ENCODE results near the gene DNAH14. TPM values are rescaled to one million over a fixed set of nuclear protein-coding genes. Genes with fewer than 3 reads are reported as not detected.
"Not testable (repeated sequence)": the region's sequence is repeated elsewhere in the genome, so short reads cannot be mapped to it uniquely, and the experiment has no call there.

DNAH14 gene
- total and polyA plus RNA-seq, 2 experiments from 2014 or later = 13.5 to 40.8 TPM

- H3K9me3 ChIP-seq (ENCODE audit: low read depth) = no peaks in the 10 kb centered on the region
- no peaks in the 10 kb centered on the region for H3K4me1 ChIP-seq (ENCODE audit: low read depth)
- H3K27me3 ChIP-seq = no peaks in the 10 kb centered on the region
- H3K27ac ChIP-seq = no peak overlapping the region
- H3K4me3 ChIP-seq = no peak overlapping the region
- no peak for DNase-seq (ENCODE audit: low read depth in 1 of 2, low spot score in 1 of 2)
- H3K36me3 ChIP-seq = no peaks in the 10 kb centered on the region
- TF ChIP-seq CTCF (IDR thresholded peaks at IDR 0.05; ENCODE audit: low read depth, low read length) = no peak
These were observed 4.1 kb downstream of the DNAH14 start for GRCh38 chr1:224933584-224933983.

- Histone ChIP-seq H3K27ac (no peak overlapping the region), H3K9me3 (ENCODE audit: low read depth) (no peaks in the 10 kb centered on the region), H3K27me3 (no peaks in the 10 kb centered on the region), H3K36me3 (no peaks in the 10 kb centered on the region), H3K4me1 (ENCODE audit: low read depth) (no peaks in the 10 kb centered on the region), H3K4me3 (no peak overlapping the region)
- no peak for DNase-seq (ENCODE audit: low read depth in 1 of 2, low spot score in 1 of 2)
- TF ChIP-seq CTCF (IDR thresholded peaks at IDR 0.05; ENCODE audit: low read depth, low read length) = no peak
These were observed 9.2 kb downstream of the DNAH14 start for GRCh38 chr1:224938652-224939051.

- no peak for DNase-seq (ENCODE audit: low read depth in 1 of 2, low spot score in 1 of 2)
- TF ChIP-seq CTCF (IDR thresholded peaks at IDR 0.05; ENCODE audit: low read depth, low read length) = no peak
- no peak overlapping the region for H3K4me3 ChIP-seq
- H3K27ac ChIP-seq = no peak overlapping the region
- H3K36me3 ChIP-seq = no peaks in the 10 kb centered on the region
- no peaks in the 10 kb centered on the region for H3K27me3 ChIP-seq
- no peaks in the 10 kb centered on the region for H3K4me1 ChIP-seq (ENCODE audit: low read depth)
- H3K9me3 ChIP-seq (ENCODE audit: low read depth) = no peaks in the 10 kb centered on the region
These were observed 10.5 kb downstream of the DNAH14 start for GRCh38 chr1:224939844-224940425.

- DNase-seq (ENCODE audit: low read depth in 1 of 2, low spot score in 1 of 2); H3K27me3 ChIP-seq; H3K9me3 ChIP-seq (ENCODE audit: low read depth); H3K36me3 ChIP-seq; H3K27ac ChIP-seq; H3K4me3 ChIP-seq; H3K4me1 ChIP-seq (ENCODE audit: low read depth): not testable (repeated sequence)
These were observed 11.3 kb downstream of the DNAH14 start for GRCh38 chr1:224940735-224941134.

- not testable (repeated sequence) for DNase-seq (ENCODE audit: low read depth in 1 of 2, low spot score in 1 of 2); H3K36me3 ChIP-seq; H3K9me3 ChIP-seq (ENCODE audit: low read depth); H3K4me1 ChIP-seq (ENCODE audit: low read depth); H3K27me3 ChIP-seq; H3K4me3 ChIP-seq; H3K27ac ChIP-seq
These were observed 16.3 kb downstream of the DNAH14 start for GRCh38 chr1:224945651-224946348.

- DNase-seq (ENCODE audit: low read depth in 1 of 2, low spot score in 1 of 2); H3K4me3 ChIP-seq; H3K27ac ChIP-seq; H3K36me3 ChIP-seq; H3K27me3 ChIP-seq; H3K9me3 ChIP-seq (ENCODE audit: low read depth); H3K4me1 ChIP-seq (ENCODE audit: low read depth): not testable (repeated sequence)
These were observed 16.8 kb downstream of the DNAH14 start for GRCh38 chr1:224946349-224946691.

GRCh38 chr1:224957696-224958095 is 28.2 kb downstream of the DNAH14 start:
- H3K27ac ChIP-seq = no peak overlapping the region
- H3K4me1 ChIP-seq (ENCODE audit: low read depth) = no peaks in the 10 kb centered on the region
- H3K27me3 ChIP-seq = no peaks in the 10 kb centered on the region
- no peaks in the 10 kb centered on the region for H3K36me3 ChIP-seq
- no peaks in the 10 kb centered on the region for H3K9me3 ChIP-seq (ENCODE audit: low read depth)
- no peak for DNase-seq (ENCODE audit: low read depth in 1 of 2, low spot score in 1 of 2)
- H3K4me3 ChIP-seq = no peak overlapping the region
- TF ChIP-seq CTCF (IDR thresholded peaks at IDR 0.05; ENCODE audit: low read depth, low read length) = no peak

All from cardiac muscle cell (in vitro differentiated cells and primary cell).